CD4-positive, alpha-beta memory T cell (primary cell): ENCODE measurements around the gene IL23R. TPM values are rescaled to one million over a fixed set of nuclear protein-coding genes. Genes with fewer than 3 reads are reported as not detected.
A peak's percentile ranks its signal among the peaks of the same experiment; 100 is the strongest.

ENCODE experiments used
- CTCF ChIA-PET: fragments of 350-600 bp; sonication (Branson Sonifier 250); formaldehyde crosslinking; loops from one replicate; lab custom pipeline; 2021; ENCODE audit warnings: inconsistent platforms; ENCODE audit not compliant: partially characterized antibody; lab: Charles Lee
- POLR2A ChIA-PET: fragments of 350-600 bp; sonication (Branson Sonifier 250); formaldehyde crosslinking; loops from one replicate; lab custom pipeline; 2021; ENCODE audit not compliant: partially characterized antibody; lab: Charles Lee
- DNase-seq, 5 donors: peaks; one replicate each; pipeline versions ENCODE4 v3.0.0 to v3.0.0-alpha.2; 2020 to 2022; ENCODE audit warnings: mixed read lengths in 1 of 5
- H3K27ac ChIP-seq: one replicate; pipeline ENCODE4 v1.7.0; 2013; ENCODE audit warnings: low read depth, low read length
- H3K27me3 ChIP-seq: 2 replicates; pipeline ENCODE4 v1.7.0; 2013; ENCODE audit warnings: mild to moderate bottlenecking, low read length, moderate library complexity; ENCODE audit not compliant: insufficient read depth
- H3K36me3 ChIP-seq: 2 replicates; pipeline ENCODE4 v1.7.0; 2013; ENCODE audit warnings: mild to moderate bottlenecking, low read length, moderate library complexity; ENCODE audit not compliant: insufficient read depth
- H3K4me1 ChIP-seq: 2 replicates; pipeline ENCODE4 v1.7.0; 2013; ENCODE audit warnings: mild to moderate bottlenecking, low read length, moderate library complexity; ENCODE audit not compliant: insufficient read depth
- H3K4me3 ChIP-seq, 2 donors: one replicate each; pipeline ENCODE4 v1.7.0; 2013; ENCODE audit warnings: low read length in 2 of 2, mild to moderate bottlenecking in 1 of 2
- H3K9me3 ChIP-seq, 2 donors: one replicate each; pipeline ENCODE4 v1.7.0; 2013; ENCODE audit warnings: low read length in 2 of 2, control low read depth in 1 of 2; ENCODE audit not compliant: control insufficient read depth in 1 of 2
- H3K27ac Mint-ChIP-seq, 7 donors: one replicate each; pipeline ENCODE4 v1.8.0; 2020 to 2021; ENCODE audit warnings: mixed read lengths in 7 of 7, mild to moderate bottlenecking in 6 of 7, inconsistent platforms in 3 of 7, moderate library complexity in 3 of 7
- H3K27me3 Mint-ChIP-seq, 2 donors: one replicate each; pipeline ENCODE4 v1.8.0; 2020 to 2021; ENCODE audit warnings: mixed read lengths in 2 of 2
- H3K36me3 Mint-ChIP-seq, 2 donors: one replicate each; pipeline ENCODE4 v1.8.0; 2020 to 2021; ENCODE audit warnings: mixed read lengths in 2 of 2, inconsistent platforms in 1 of 2, mild to moderate bottlenecking in 1 of 2
- H3K4me1 Mint-ChIP-seq, 4 donors: one replicate each; pipeline ENCODE4 v1.8.0; 2020 to 2021; ENCODE audit warnings: mixed read lengths in 4 of 4, mild to moderate bottlenecking in 1 of 4
- H3K4me3 Mint-ChIP-seq, 8 donors: one replicate each; pipeline ENCODE4 v1.8.0; 2020 to 2021; ENCODE audit warnings: mixed read lengths in 8 of 8, mild to moderate bottlenecking in 7 of 8, moderate library complexity in 6 of 8, inconsistent platforms in 3 of 8
- H3K9me3 Mint-ChIP-seq, 8 donors: one replicate each; pipeline ENCODE4 v1.8.0; 2020 to 2021; ENCODE audit warnings: mixed read lengths in 8 of 8, mild to moderate bottlenecking in 5 of 8, inconsistent platforms in 3 of 8, moderate library complexity in 1 of 8
- intact Hi-C: fragments of 100-400 bp; cut with micrococcal nuclease; formaldehyde crosslinking; loops from one replicate; pipeline ENCODE4 v1.15.1; 2023
- polyA plus RNA-seq, 2 donors: library from polyadenylated mRNA; unstranded; fragments of 300-500 nt; fragmentation: Illumina TruSeq; gene quantifications; one replicate each; pipeline ENCODE4 v1.2.3, GENCODE V29; 2021
- total RNA-seq, 2 experiments: library from RNA; stranded (reverse); gene quantifications; one replicate each; pipeline ENCODE4 v1.2.3, GENCODE V29; 2021

The IL23R gene
- total and polyA plus RNA-seq, 4 experiments from 2014 or later, result 0.47 to 2.6 (median 1.5) TPM

GRCh38 chr1:67250051-67250653 is 83.9 kb downstream of the IL23R start:
- Histone ChIP-seq H3K9me3 (no peaks in the 10 kb centered on the region), H3K36me3 (no peaks in the 10 kb centered on the region), H3K4me1 (no peaks in the 10 kb centered on the region), H3K27ac (no peak overlapping the region), H3K4me3 (no peak overlapping the region), H3K27me3 (no peaks in the 10 kb centered on the region)
- Mint-ChIP-seq H3K9me3 (peaks cover 2 to 17% (median 13%) of the 10 kb centered on the region in 8 donors), H3K27me3 (peaks cover 1% of the 10 kb centered on the region in 2 donors), H3K36me3 (peaks cover 0 to 8% of the 10 kb centered on the region in 2 donors), H3K4me3 (no peak overlapping the region), H3K27ac (no peak overlapping the region), H3K4me1 (no peaks in the 10 kb centered on the region)
- CTCF ChIA-PET, result no interaction called here
- intact Hi-C loops, result no loop called here
- POLR2A ChIA-PET, result no interaction called here
- no peak for DNase-seq

- Mint-ChIP-seq H3K9me3 (peaks cover 0 to 5% (median 0%) of the 10 kb centered on the region in 8 donors), H3K4me3 (peak overlapping the region in 1 of 8 donors; percentile 27), H3K4me1 (peaks cover 0 to 5% (median 2%) of the 10 kb centered on the region in 4 donors), H3K36me3 (peaks cover 0 to 2% of the 10 kb centered on the region in 2 donors), H3K27ac (peak overlapping the region in 3 of 7 donors; percentile 14 to 38 (median 28)), H3K27me3 (no peaks in the 10 kb centered on the region)
- H3K4me1 ChIP-seq, result no peaks in the 10 kb centered on the region
- DNase-seq, result no peak
- CTCF ChIA-PET, result no interaction called here
- POLR2A ChIA-PET, result no interaction called here
- H3K27ac ChIP-seq, result no peak overlapping the region
- no peaks in the 10 kb centered on the region for H3K27me3 ChIP-seq
- no peak overlapping the region for H3K4me3 ChIP-seq
- H3K9me3 ChIP-seq, result no peaks in the 10 kb centered on the region
- H3K36me3 ChIP-seq, result no peaks in the 10 kb centered on the region
- intact Hi-C loops, result no loop called here
These were observed 90.3 kb downstream of the IL23R start for GRCh38 chr1:67256291-67257172.

GRCh38 chr1:67257173-67257535 is 90.9 kb downstream of the IL23R start:
- H3K4me1 ChIP-seq, result peaks cover 4% of the 10 kb centered on the region
- Mint-ChIP-seq H3K4me1 (peaks cover 4 to 11% (median 6%) of the 10 kb centered on the region in 4 donors), H3K36me3 (peaks cover 0 to 2% of the 10 kb centered on the region in 2 donors), H3K27me3 (no peaks in the 10 kb centered on the region), H3K27ac (no peak overlapping the region), H3K4me3 (no peak overlapping the region), H3K9me3 (peaks cover 0 to 5% (median 0%) of the 10 kb centered on the region in 8 donors)
- H3K36me3 ChIP-seq, result no peaks in the 10 kb centered on the region
- no peak overlapping the region for H3K27ac ChIP-seq
- no peak overlapping the region for H3K4me3 ChIP-seq
- CTCF ChIA-PET, result no interaction called here
- H3K9me3 ChIP-seq, result no peaks in the 10 kb centered on the region
- intact Hi-C loops, result no loop called here
- no peaks in the 10 kb centered on the region for H3K27me3 ChIP-seq
- POLR2A ChIA-PET, result no interaction called here
- DNase-seq, result no peak

- H3K27me3 Mint-ChIP-seq, result no peaks in the 10 kb centered on the region
- no peaks in the 10 kb centered on the region for H3K36me3 Mint-ChIP-seq
- no peak overlapping the region for H3K27ac Mint-ChIP-seq
- peak; percentile 3 to 36 (median 29) for DNase-seq
- no peaks in the 10 kb centered on the region for H3K9me3 ChIP-seq
- no peak overlapping the region for H3K4me3 ChIP-seq
- CTCF ChIA-PET, result interaction anchor here (1.1 kb wide), 1 partner anchor 13 kb away, joined by 4 read pairs; no protein-coding TSS in a partner anchor
- H3K4me1 ChIP-seq, result peaks cover 12% of the 10 kb centered on the region
- no peak overlapping the region for H3K27ac ChIP-seq
- intact Hi-C loops, result no loop called here
- POLR2A ChIA-PET, result interaction anchor here (0.9 to 1.1 kb wide), 2 partner anchors 75 to 167 kb away, joined by 4 to 5 read pairs; no protein-coding TSS in a partner anchor
- no peaks in the 10 kb centered on the region for H3K36me3 ChIP-seq
- no peaks in the 10 kb centered on the region for H3K9me3 Mint-ChIP-seq
- peaks cover 11 to 22% (median 17%) of the 10 kb centered on the region in 4 donors for H3K4me1 Mint-ChIP-seq
- H3K27me3 ChIP-seq, result no peaks in the 10 kb centered on the region
- H3K4me3 Mint-ChIP-seq, result no peak overlapping the region
These were observed 95.4 kb downstream of the IL23R start for GRCh38 chr1:67261680-67262079.

- no peak overlapping the region for H3K4me3 Mint-ChIP-seq
- POLR2A ChIA-PET, result interaction anchor here (0.7 kb wide), 1 partner anchor 74 kb away, joined by 3 read pairs; no protein-coding TSS in a partner anchor
- peaks cover 11 to 22% (median 16%) of the 10 kb centered on the region in 4 donors for H3K4me1 Mint-ChIP-seq
- CTCF ChIA-PET, result no interaction called here
- Histone ChIP-seq H3K27me3 (no peaks in the 10 kb centered on the region), H3K27ac (no peak overlapping the region), H3K4me3 (no peak overlapping the region), H3K36me3 (no peaks in the 10 kb centered on the region), H3K9me3 (no peaks in the 10 kb centered on the region), H3K4me1 (peaks cover 12% of the 10 kb centered on the region)
- no peaks in the 10 kb centered on the region for H3K36me3 Mint-ChIP-seq
- H3K9me3 Mint-ChIP-seq, result no peaks in the 10 kb centered on the region
- peak overlapping the region in 1 of 7 donors; percentile 26 for H3K27ac Mint-ChIP-seq
- intact Hi-C loops, result no loop called here
- no peak for DNase-seq
- H3K27me3 Mint-ChIP-seq, result no peaks in the 10 kb centered on the region
These were observed 96.5 kb downstream of the IL23R start for GRCh38 chr1:67262735-67263134.

GRCh38 chr1:67264152-67264551 is 97.9 kb downstream of the IL23R start:
- H3K36me3 ChIP-seq, result no peaks in the 10 kb centered on the region
- H3K9me3 Mint-ChIP-seq, result no peaks in the 10 kb centered on the region
- peaks cover 12% of the 10 kb centered on the region for H3K4me1 ChIP-seq
- no peaks in the 10 kb centered on the region for H3K27me3 ChIP-seq
- H3K9me3 ChIP-seq, result no peaks in the 10 kb centered on the region
- no peak overlapping the region for H3K4me3 ChIP-seq
- H3K27me3 Mint-ChIP-seq, result no peaks in the 10 kb centered on the region
- ChIA-PET CTCF (no interaction called here), POLR2A (no interaction called here)
- no peaks in the 10 kb centered on the region for H3K36me3 Mint-ChIP-seq
- H3K27ac ChIP-seq, result no peak overlapping the region
- intact Hi-C loops, result no loop called here
- no peak overlapping the region for H3K27ac Mint-ChIP-seq
- H3K4me3 Mint-ChIP-seq, result no peak overlapping the region
- no peak for DNase-seq
- peaks cover 11 to 22% (median 16%) of the 10 kb centered on the region in 4 donors for H3K4me1 Mint-ChIP-seq

GRCh38 chr1:67264899-67265298 is 98.6 kb downstream of the IL23R start:
- Histone ChIP-seq H3K36me3 (no peaks in the 10 kb centered on the region), H3K27ac (no peak overlapping the region), H3K9me3 (no peaks in the 10 kb centered on the region), H3K27me3 (no peaks in the 10 kb centered on the region), H3K4me3 (no peak overlapping the region), H3K4me1 (peaks cover 12% of the 10 kb centered on the region)
- H3K27ac Mint-ChIP-seq, result peak overlapping the region; percentile 7 to 93 (median 65)
- ChIA-PET CTCF (interaction anchor here (0.6 kb wide), 1 partner anchor 40 kb away, joined by 3 read pairs; no protein-coding TSS in a partner anchor), POLR2A (no interaction called here)
- intact Hi-C loops, result no loop called here
- H3K4me3 Mint-ChIP-seq, result peak overlapping the region in 7 of 8 donors; percentile 53 to 71 (median 63)
- no peaks in the 10 kb centered on the region for H3K27me3 Mint-ChIP-seq
- no peaks in the 10 kb centered on the region for H3K36me3 Mint-ChIP-seq
- no peaks in the 10 kb centered on the region for H3K9me3 Mint-ChIP-seq
- H3K4me1 Mint-ChIP-seq, result peaks cover 11 to 22% (median 16%) of the 10 kb centered on the region in 4 donors
- DNase-seq, result peak in 1 of 5 donors; percentile 1
